HepG2 (cell line): Measurements from ENCODE around the gene ZNF628. TPM values are rescaled to one million over a fixed set of nuclear protein-coding genes. Genes with fewer than 3 reads are reported as not detected.

Source experiments
- KLF13 ChIP-seq: sonication (generic); formaldehyde crosslinking; IDR thresholded peaks from 2 replicates; pipeline ENCODE4 v1.4.0; 2020; ENCODE audit warnings: mild to moderate bottlenecking, missing genetic modification reagents
- MED8 ChIP-seq: sonication (generic); formaldehyde crosslinking; IDR thresholded peaks from 2 replicates; pipeline ENCODE4 v1.8.1; 2023; ENCODE audit warnings: mild to moderate bottlenecking, missing genetic modification reagents; ENCODE audit not compliant: insufficient replicate concordance
- NKX3-1 ChIP-seq: sonication (generic); formaldehyde crosslinking; IDR thresholded peaks from 2 replicates; pipeline ENCODE4 v1.5.0; 2020; ENCODE audit warnings: missing genetic modification reagents
- NR2F1 ChIP-seq, 2 experiments: fragments of 450-650 bp in 1 of 2; formaldehyde crosslinking in 1 of 2; IDR thresholded peaks; 2 replicates each; pipeline versions ENCODE4 v1.5.0 to v1.6.1; 2016 to 2020; ENCODE audit warnings: mild to moderate bottlenecking in 1 of 2, missing compliant biosample characterization in 1 of 2, missing genetic modification reagents in 1 of 2, moderate library complexity in 1 of 2
- SIN3B ChIP-seq: fragments of 150-350 bp; IDR thresholded peaks from 2 replicates; pipeline ENCODE4 v1.6.1; 2014; ENCODE audit warnings: low read length
- ZBTB38 ChIP-seq: sonication (generic); formaldehyde crosslinking; IDR thresholded peaks from 2 replicates; pipeline ENCODE4 v1.5.1; 2020; ENCODE audit warnings: mild to moderate bottlenecking, missing genetic modification reagents
- ZNF10 ChIP-seq: sonication (generic); formaldehyde crosslinking; IDR thresholded peaks from 2 replicates; pipeline ENCODE4 v1.4.0; 2020; ENCODE audit warnings: mild to moderate bottlenecking, low read depth, missing genetic modification reagents, borderline replicate concordance
- ZNF207 ChIP-seq: fragments of 450-650 bp; IDR thresholded peaks from 2 replicates; pipeline ENCODE4 v1.6.1; 2016; ENCODE audit warnings: antibody characterized with exemption, borderline replicate concordance
- ZNF263 ChIP-seq: sonication (generic); formaldehyde crosslinking; IDR thresholded peaks from 2 replicates; pipeline ENCODE4 v1.4.0; 2020; ENCODE audit warnings: missing genetic modification reagents
- ZNF33B ChIP-seq: sonication (generic); formaldehyde crosslinking; IDR thresholded peaks from 2 replicates; pipeline ENCODE4 v1.5.1; 2020; ENCODE audit warnings: mild to moderate bottlenecking, missing genetic modification reagents
- ZNF569 ChIP-seq: sonication (generic); formaldehyde crosslinking; IDR thresholded peaks from 2 replicates; pipeline ENCODE4 v1.5.0; 2020; ENCODE audit warnings: mild to moderate bottlenecking, missing genetic modification reagents, moderate library complexity, borderline replicate concordance
- ZNF629 ChIP-seq: sonication (generic); formaldehyde crosslinking; conservative IDR thresholded peaks from 2 replicates; pipeline ENCODE4 v1.5.0; 2020; ENCODE audit warnings: missing genetic modification reagents
- ZNF841 ChIP-seq: sonication (generic); formaldehyde crosslinking; IDR thresholded peaks from 2 replicates; pipeline ENCODE4 v1.8.1; 2023; ENCODE audit warnings: missing genetic modification reagents, borderline replicate concordance
- ZSCAN20 ChIP-seq: sonication (generic); formaldehyde crosslinking; IDR thresholded peaks from 2 replicates; pipeline ENCODE4 v1.4.0; 2020; ENCODE audit warnings: missing genetic modification reagents, mild to moderate bottlenecking, borderline replicate concordance
- polyA plus RNA-seq, 8 experiments: library from polyadenylated mRNA; depleted of rRNA in 3 of 8; stranded (reverse) in 7 of 8; unstranded in 1 of 8; fragments of >200 nt; fragmentation: Illumina TruSeq in 4 of 8; extraction: Trizol in 4 of 8; gene quantifications; 2 replicates each; pipeline versions ENCODE4 v1.2.1 to v1.2.3, GENCODE V29; 2011 to 2016; ENCODE audit warnings: low read depth in 4 of 8, missing spikeins in 1 of 8, mixed read lengths in 1 of 8; ENCODE audit not compliant: insufficient read depth in 1 of 8
- total RNA-seq, 5 experiments: library from RNA; depleted of rRNA; stranded (reverse); fragments of >200 nt; fragmentation: Illumina TruSeq; extraction: Trizol; gene quantifications; 2 replicates each; pipeline ENCODE4 v1.2.3, GENCODE V29; 2016; ENCODE audit warnings: low read depth in 1 of 5
- TF ChIP-seq, protein P1 (sequence below): sonication (generic); formaldehyde crosslinking; IDR thresholded peaks from 2 replicates; pipeline ENCODE4 v1.4.0; 2020; ENCODE audit warnings: low read depth, mild to moderate bottlenecking, missing genetic modification reagents
- TF ChIP-seq, protein P2 (sequence below): sonication (generic); formaldehyde crosslinking; IDR thresholded peaks from 2 replicates; pipeline ENCODE4 v1.5.0; 2020; ENCODE audit warnings: missing genetic modification reagents, mild to moderate bottlenecking, borderline replicate concordance
- TF ChIP-seq, protein P3 (sequence below): sonication (generic); formaldehyde crosslinking; IDR thresholded peaks from 2 replicates; pipeline ENCODE4 v1.5.0; 2020; ENCODE audit warnings: mild to moderate bottlenecking, missing genetic modification reagents
- TF ChIP-seq, protein P4 (sequence below): sonication (generic); formaldehyde crosslinking; IDR thresholded peaks from 2 replicates; pipeline ENCODE4 v1.8.0; 2022; ENCODE audit warnings: mild to moderate bottlenecking, missing genetic modification reagents
- TF ChIP-seq, protein P5 (sequence below): sonication (generic); formaldehyde crosslinking; IDR thresholded peaks from 2 replicates; pipeline ENCODE4 v1.4.0; 2020; ENCODE audit warnings: missing genetic modification reagents, mild to moderate bottlenecking, borderline replicate concordance
- TF ChIP-seq, protein P6 (sequence below): sonication (generic); formaldehyde crosslinking; IDR thresholded peaks from 2 replicates; pipeline ENCODE4 v1.8.0; 2022; ENCODE audit warnings: missing genetic modification reagents, low read depth, mild to moderate bottlenecking, borderline replicate concordance
- TF ChIP-seq, protein P7 (sequence below): sonication (generic); formaldehyde crosslinking; IDR thresholded peaks from 2 replicates; pipeline ENCODE4 v1.4.0; 2020; ENCODE audit warnings: missing genetic modification reagents

Gene ZNF628
- total and polyA plus RNA-seq, 2 of the 13 experiments (the other 11 are each of a cell fraction or from before 2014, with no cell fraction given), result 0.54 to 1.2 TPM

DNA sequence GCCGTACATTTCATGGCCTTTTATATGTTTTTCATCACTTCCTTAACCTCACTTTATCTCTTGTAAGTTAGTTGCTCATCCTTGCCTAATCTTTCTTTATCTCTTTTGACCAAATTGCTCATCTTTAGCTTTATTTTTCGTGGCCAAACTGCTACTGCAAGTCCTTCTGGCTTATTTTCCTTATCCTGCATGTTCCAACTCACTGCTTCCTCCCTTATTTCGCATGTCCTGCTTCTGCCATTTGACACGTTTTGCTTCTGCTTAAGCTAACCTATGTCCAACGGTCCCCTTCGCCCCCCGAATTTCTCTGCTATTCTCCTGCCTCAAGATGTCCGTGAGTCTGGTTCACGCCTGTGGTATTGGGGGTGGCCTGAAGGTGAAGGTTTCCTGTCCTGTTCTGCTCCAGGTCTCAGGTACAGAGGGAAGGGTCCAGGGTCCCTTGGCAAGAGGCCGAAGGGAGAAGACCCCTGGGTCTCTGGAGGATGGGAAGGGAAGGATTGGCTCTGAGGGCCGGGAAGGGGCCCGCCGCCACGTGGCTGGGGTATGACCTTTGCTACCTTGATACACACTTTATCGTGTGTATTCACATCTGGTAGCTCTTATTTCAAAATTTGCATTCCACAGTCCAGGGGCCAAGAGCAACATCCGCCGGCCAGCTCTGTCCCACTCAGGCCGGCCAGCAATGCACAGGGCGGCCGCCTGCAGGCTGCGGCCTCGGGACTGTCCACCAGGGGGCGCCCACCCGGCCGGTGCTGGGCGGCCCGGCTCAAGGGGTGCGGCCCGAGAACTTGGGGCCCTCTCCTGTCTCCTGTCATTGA, 9.0 kb upstream of the ZNF628 start (continued):
- TF ChIP-seq, protein P1, sequence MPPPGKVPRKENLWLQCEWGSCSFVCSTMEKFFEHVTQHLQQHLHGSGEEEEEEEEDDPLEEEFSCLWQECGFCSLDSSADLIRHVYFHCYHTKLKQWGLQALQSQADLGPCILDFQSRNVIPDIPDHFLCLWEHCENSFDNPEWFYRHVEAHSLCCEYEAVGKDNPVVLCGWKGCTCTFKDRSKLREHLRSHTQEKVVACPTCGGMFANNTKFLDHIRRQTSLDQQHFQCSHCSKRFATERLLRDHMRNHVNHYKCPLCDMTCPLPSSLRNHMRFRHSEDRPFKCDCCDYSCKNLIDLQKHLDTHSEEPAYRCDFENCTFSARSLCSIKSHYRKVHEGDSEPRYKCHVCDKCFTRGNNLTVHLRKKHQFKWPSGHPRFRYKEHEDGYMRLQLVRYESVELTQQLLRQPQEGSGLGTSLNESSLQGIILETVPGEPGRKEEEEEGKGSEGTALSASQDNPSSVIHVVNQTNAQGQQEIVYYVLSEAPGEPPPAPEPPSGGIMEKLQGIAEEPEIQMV, result no peak
- no peak for TF ChIP-seq ZNF841 (CRISPR knock-in tag)
- TF ChIP-seq, protein P2, sequence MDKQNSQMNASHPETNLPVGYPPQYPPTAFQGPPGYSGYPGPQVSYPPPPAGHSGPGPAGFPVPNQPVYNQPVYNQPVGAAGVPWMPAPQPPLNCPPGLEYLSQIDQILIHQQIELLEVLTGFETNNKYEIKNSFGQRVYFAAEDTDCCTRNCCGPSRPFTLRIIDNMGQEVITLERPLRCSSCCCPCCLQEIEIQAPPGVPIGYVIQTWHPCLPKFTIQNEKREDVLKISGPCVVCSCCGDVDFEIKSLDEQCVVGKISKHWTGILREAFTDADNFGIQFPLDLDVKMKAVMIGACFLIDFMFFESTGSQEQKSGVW (CRISPR knock-in tag), result no peak
- TF ChIP-seq, protein P3, sequence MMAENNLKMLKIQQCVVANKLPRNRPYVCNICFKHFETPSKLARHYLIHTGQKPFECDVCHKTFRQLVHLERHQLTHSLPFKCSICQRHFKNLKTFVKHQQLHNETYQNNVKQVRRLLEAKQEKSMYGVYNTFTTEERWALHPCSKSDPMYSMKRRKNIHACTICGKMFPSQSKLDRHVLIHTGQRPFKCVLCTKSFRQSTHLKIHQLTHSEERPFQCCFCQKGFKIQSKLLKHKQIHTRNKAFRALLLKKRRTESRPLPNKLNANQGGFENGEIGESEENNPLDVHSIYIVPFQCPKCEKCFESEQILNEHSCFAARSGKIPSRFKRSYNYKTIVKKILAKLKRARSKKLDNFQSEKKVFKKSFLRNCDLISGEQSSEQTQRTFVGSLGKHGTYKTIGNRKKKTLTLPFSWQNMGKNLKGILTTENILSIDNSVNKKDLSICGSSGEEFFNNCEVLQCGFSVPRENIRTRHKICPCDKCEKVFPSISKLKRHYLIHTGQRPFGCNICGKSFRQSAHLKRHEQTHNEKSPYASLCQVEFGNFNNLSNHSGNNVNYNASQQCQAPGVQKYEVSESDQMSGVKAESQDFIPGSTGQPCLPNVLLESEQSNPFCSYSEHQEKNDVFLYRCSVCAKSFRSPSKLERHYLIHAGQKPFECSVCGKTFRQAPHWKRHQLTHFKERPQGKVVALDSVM (CRISPR knock-in tag), result no peak
- TF ChIP-seq SIN3B, result no peak
- no peak for TF ChIP-seq MED8
- TF ChIP-seq KLF13 (CRISPR knock-in tag), result no peak
- TF ChIP-seq ZNF33B (CRISPR knock-in tag), result no peak
- TF ChIP-seq, protein P4, sequence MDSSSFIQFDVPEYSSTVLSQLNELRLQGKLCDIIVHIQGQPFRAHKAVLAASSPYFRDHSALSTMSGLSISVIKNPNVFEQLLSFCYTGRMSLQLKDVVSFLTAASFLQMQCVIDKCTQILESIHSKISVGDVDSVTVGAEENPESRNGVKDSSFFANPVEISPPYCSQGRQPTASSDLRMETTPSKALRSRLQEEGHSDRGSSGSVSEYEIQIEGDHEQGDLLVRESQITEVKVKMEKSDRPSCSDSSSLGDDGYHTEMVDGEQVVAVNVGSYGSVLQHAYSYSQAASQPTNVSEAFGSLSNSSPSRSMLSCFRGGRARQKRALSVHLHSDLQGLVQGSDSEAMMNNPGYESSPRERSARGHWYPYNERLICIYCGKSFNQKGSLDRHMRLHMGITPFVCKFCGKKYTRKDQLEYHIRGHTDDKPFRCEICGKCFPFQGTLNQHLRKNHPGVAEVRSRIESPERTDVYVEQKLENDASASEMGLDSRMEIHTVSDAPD (CRISPR knock-in tag), result no peak
- no peak for TF ChIP-seq NKX3-1 (CRISPR knock-in tag)
- no peak for TF ChIP-seq ZNF569 (CRISPR knock-in tag)
- TF ChIP-seq, protein P5, sequence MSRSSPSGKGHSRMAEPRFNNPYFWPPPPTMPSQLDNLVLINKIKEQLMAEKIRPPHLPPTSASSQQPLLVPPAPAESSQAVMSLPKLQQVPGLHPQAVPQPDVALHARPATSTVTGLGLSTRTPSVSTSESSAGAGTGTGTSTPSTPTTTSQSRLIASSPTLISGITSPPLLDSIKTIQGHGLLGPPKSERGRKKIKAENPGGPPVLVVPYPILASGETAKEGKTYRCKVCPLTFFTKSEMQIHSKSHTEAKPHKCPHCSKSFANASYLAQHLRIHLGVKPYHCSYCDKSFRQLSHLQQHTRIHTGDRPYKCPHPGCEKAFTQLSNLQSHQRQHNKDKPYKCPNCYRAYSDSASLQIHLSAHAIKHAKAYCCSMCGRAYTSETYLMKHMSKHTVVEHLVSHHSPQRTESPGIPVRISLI (CRISPR knock-in tag), result no peak
- no peak for TF ChIP-seq ZNF207
- TF ChIP-seq, protein P6, sequence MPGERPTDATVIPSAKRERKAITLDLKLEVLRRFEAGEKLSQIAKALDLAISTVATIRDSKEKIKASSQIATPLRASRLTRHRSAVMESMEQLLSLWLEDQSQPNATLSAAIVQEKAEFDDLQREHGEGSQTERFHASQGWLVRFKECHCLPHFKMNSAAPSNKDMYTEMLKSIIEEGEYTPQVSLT (CRISPR knock-in tag), result no peak
- no peak for TF ChIP-seq ZBTB38
- TF ChIP-seq, protein P7, sequence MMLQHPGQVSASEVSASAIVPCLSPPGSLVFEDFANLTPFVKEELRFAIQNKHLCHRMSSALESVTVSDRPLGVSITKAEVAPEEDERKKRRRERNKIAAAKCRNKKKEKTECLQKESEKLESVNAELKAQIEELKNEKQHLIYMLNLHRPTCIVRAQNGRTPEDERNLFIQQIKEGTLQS, result no peak
- peak; percentile 60 for TF ChIP-seq ZNF629 (CRISPR knock-in tag)
- peak; percentile 58; the same call in 1 of the 2 replicates for TF ChIP-seq ZSCAN20
- no peak for TF ChIP-seq ZNF263 (CRISPR knock-in tag)
- no peak for TF ChIP-seq NR2F1 (CRISPR knock-in tag; IDR thresholded peaks at IDR 0.05)
- no peak for TF ChIP-seq ZNF10 (CRISPR knock-in tag)
